Neural cell (in vitro differentiated cells): Measurements from ENCODE around the gene GBA2. TPM values are rescaled to one million over a fixed set of nuclear protein-coding genes. Genes with fewer than 3 reads are reported as not detected.

Experiments used
- H2AFZ ChIP-seq: fragments of 200-600, 300-800 bp; sonication (generic), shearing (Covaris generic); 2 replicates; pipeline ENCODE4 v1.6.0; 2014; ENCODE audit warnings: low read depth, mild to moderate bottlenecking, antibody characterized with exemption, low read length, moderate library complexity
- H3F3A ChIP-seq: fragments of 200-600 bp; shearing (Covaris generic); 2 replicates; pipeline ENCODE4 v1.6.1; 2016; ENCODE audit warnings: mild to moderate bottlenecking, moderate library complexity, mixed read lengths, antibody characterized with exemption, low read length; ENCODE audit not compliant: insufficient read depth, poor library complexity, severe bottlenecking
- H3K27ac ChIP-seq: fragments of 200-600, 300-800 bp; sonication (generic), shearing (Covaris generic); 2 replicates; pipeline ENCODE4 v1.5.1; 2014; ENCODE audit warnings: mild to moderate bottlenecking, low read length, moderate library complexity
- H3K27me3 ChIP-seq: fragments of 300-800, 200-600 bp; sonication (generic), shearing (Covaris generic); 2 replicates; pipeline ENCODE4 v1.6.0; 2014; ENCODE audit warnings: mild to moderate bottlenecking, low read depth, low read length, moderate library complexity; ENCODE audit not compliant: insufficient read depth
- H3K36me3 ChIP-seq: fragments of 300-800, 200-600 bp; sonication (generic), shearing (Covaris generic); 2 replicates; pipeline ENCODE4 v1.5.1; 2014; ENCODE audit warnings: mild to moderate bottlenecking, antibody characterized with exemption, low read length, moderate library complexity; ENCODE audit not compliant: insufficient read depth
- H3K4me2 ChIP-seq: fragments of 300-800, 200-600 bp; sonication (generic), shearing (Covaris generic); 2 replicates; pipeline ENCODE4 v1.6.0; 2014; ENCODE audit warnings: mild to moderate bottlenecking, low read length
- H3K4me3 ChIP-seq: fragments of 300-800, 200-600 bp; sonication (generic), shearing (Covaris generic); 2 replicates; pipeline ENCODE4 v1.5.1; 2014; ENCODE audit warnings: mild to moderate bottlenecking, low read length, moderate library complexity
- H3K79me2 ChIP-seq: fragments of 200-600 bp; shearing (Covaris generic); replicated peaks from 2 replicates; pipeline ENCODE4 v1.6.0; 2014; ENCODE audit warnings: mild to moderate bottlenecking, low read length, moderate library complexity; ENCODE audit not compliant: insufficient read depth
- H3K9ac ChIP-seq: fragments of 300-800, 200-600 bp; sonication (generic), shearing (Covaris generic); 2 replicates; pipeline ENCODE4 v1.6.1; 2016; ENCODE audit warnings: mild to moderate bottlenecking, low read length, mixed read lengths
- H3K9me2 ChIP-seq: fragments of 200-600 bp; shearing (Covaris generic); 2 replicates; pipeline ENCODE4 v1.6.1; 2016; ENCODE audit warnings: mild to moderate bottlenecking, low read length, mixed read lengths; ENCODE audit not compliant: insufficient read depth
- H3K9me3 ChIP-seq: fragments of 200-600, 300-800 bp; sonication (generic), shearing (Covaris generic); 2 replicates; pipeline ENCODE4 v1.6.1; 2016; ENCODE audit warnings: mild to moderate bottlenecking, mixed run types, low read length, moderate library complexity, mixed read lengths
- H4K20me1 ChIP-seq: fragments of 200-600 bp; shearing (Covaris generic); 2 replicates; pipeline ENCODE4 v1.6.1; 2016; ENCODE audit warnings: mild to moderate bottlenecking, mixed run types; ENCODE audit not compliant: insufficient read depth
- CTCF ChIP-seq: fragments of 450-650 bp; IDR thresholded peaks from 2 replicates; pipeline ENCODE4 v1.5.1; 2014; ENCODE audit warnings: antibody characterized with exemption, mild to moderate bottlenecking, moderate library complexity; ENCODE audit not compliant: poor library complexity, severe bottlenecking
- EP300 ChIP-seq: fragments of 450-650 bp; conservative IDR thresholded peaks from 2 replicates; pipeline ENCODE4 v1.6.1; 2014; ENCODE audit warnings: antibody characterized with exemption, mild to moderate bottlenecking, moderate library complexity; ENCODE audit not compliant: poor library complexity, severe bottlenecking
- EZH2 ChIP-seq: fragments of 200-600, 300-800 bp; shearing (Covaris generic), sonication (generic); IDR thresholded peaks from 2 replicates; pipeline ENCODE4 v1.6.1; 2014; ENCODE audit warnings: antibody characterized with exemption, low read length, borderline replicate concordance, mild to moderate bottlenecking; ENCODE audit not compliant: insufficient read depth, poor library complexity, severe bottlenecking
- MXI1 ChIP-seq: fragments of 450-650 bp; conservative IDR thresholded peaks from 2 replicates; pipeline ENCODE4 v1.6.1; 2014; ENCODE audit warnings: antibody characterized with exemption, mild to moderate bottlenecking; ENCODE audit not compliant: poor library complexity, severe bottlenecking
- POLR2AphosphoS5 ChIP-seq: IDR thresholded peaks from 2 replicates; pipeline ENCODE4 v1.6.1; 2012
- RAD21 ChIP-seq: fragments of 450-650 bp; conservative IDR thresholded peaks from 2 replicates; pipeline ENCODE4 v1.6.1; 2014; ENCODE audit warnings: antibody characterized with exemption, mild to moderate bottlenecking, moderate library complexity
- REST ChIP-seq: IDR thresholded peaks from 2 replicates; pipeline ENCODE4 v1.6.1; 2012; ENCODE audit warnings: borderline replicate concordance
- SMC3 ChIP-seq: fragments of 450-650 bp; conservative IDR thresholded peaks from 2 replicates; pipeline ENCODE4 v1.6.1; 2014; ENCODE audit warnings: antibody characterized with exemption, mild to moderate bottlenecking, moderate library complexity; ENCODE audit not compliant: poor library complexity
- TAF1 ChIP-seq: IDR thresholded peaks from 2 replicates; pipeline ENCODE4 v1.6.1; 2012; ENCODE audit warnings: low read depth
- polyA plus RNA-seq: library from polyadenylated mRNA; depleted of rRNA; stranded (reverse); fragments of >200 nt; gene quantifications from 2 replicates; pipeline ENCODE4 v1.2.3, GENCODE V29; 2014

GBA2 gene
- polyA plus RNA-seq, 1 donor from 2014 or later = 113 TPM

- no peak overlapping the region for H3K9ac ChIP-seq
Observed at GRCh38 chr9:35757892-35758275, 8.9 kb upstream of the GBA2 start.

GRCh38 chr9:35757226-35757891 lies 8.3 kb upstream of the GBA2 start:
- Histone ChIP-seq H3F3A (no peaks in the 10 kb centered on the region), H2AFZ (no peak overlapping the region), H3K27me3 (no peaks in the 10 kb centered on the region), H3K36me3 (peaks cover 6% of the 10 kb centered on the region), H3K4me3 (peak overlapping the region; percentile 67), H4K20me1 (no peaks in the 10 kb centered on the region), H3K9me2 (no peaks in the 10 kb centered on the region), H3K27ac (no peak overlapping the region), H3K9ac (peak overlapping the region; percentile 58), H3K79me2 (no peaks in the 10 kb centered on the region), H3K4me2 (peak overlapping the region; percentile 37), H3K9me3 (no peaks in the 10 kb centered on the region)
- TF ChIP-seq CTCF = no peak
- TF ChIP-seq POLR2AphosphoS5 = no peak
- no peak for TF ChIP-seq SMC3
- TF ChIP-seq TAF1 = no peak
- no peak for TF ChIP-seq MXI1
- TF ChIP-seq REST = no peak
- TF ChIP-seq RAD21 = no peak
- TF ChIP-seq EZH2 = no peak
- no peak for TF ChIP-seq EP300

More at GRCh38 chr9:35757892-35758275, 8.9 kb upstream of the GBA2 start:
- H3K4me3 ChIP-seq = peak overlapping the region; percentile 67
- no peaks in the 10 kb centered on the region for H3K27me3 ChIP-seq
- H3K36me3 ChIP-seq = peaks cover 6% of the 10 kb centered on the region
- H3F3A ChIP-seq = no peaks in the 10 kb centered on the region
- no peak overlapping the region for H2AFZ ChIP-seq
- H3K4me2 ChIP-seq = no peak overlapping the region
- no peaks in the 10 kb centered on the region for H3K79me2 ChIP-seq
- no peaks in the 10 kb centered on the region for H3K9me2 ChIP-seq
- H4K20me1 ChIP-seq = no peaks in the 10 kb centered on the region
- no peaks in the 10 kb centered on the region for H3K9me3 ChIP-seq
- no peak overlapping the region for H3K27ac ChIP-seq
- TF ChIP-seq RAD21 = no peak
- no peak for TF ChIP-seq MXI1
- no peak for TF ChIP-seq SMC3
- TF ChIP-seq CTCF = no peak
- no peak for TF ChIP-seq TAF1
